ES-I3 (cell line): ENCODE measurements around the gene RPS6KC1.
"Not testable (repeated sequence)": the region's sequence is repeated elsewhere in the genome, so short reads cannot be mapped to it uniquely, and the experiment has no call there.

Source experiments
- H3K36me3 ChIP-seq: 2 replicates; pipeline ENCODE4 v1.6.1; 2013; ENCODE audit warnings: mild to moderate bottlenecking, low read length, control low read depth, moderate library complexity; ENCODE audit not compliant: insufficient read depth
- H3K4me1 ChIP-seq: 2 replicates; pipeline ENCODE4 v1.6.1; 2013; ENCODE audit warnings: mild to moderate bottlenecking, control low read depth, low read length; ENCODE audit not compliant: insufficient read depth
- H3K9ac ChIP-seq: 2 replicates; pipeline ENCODE4 v1.6.1; 2013; ENCODE audit warnings: low read depth, mild to moderate bottlenecking, low read length, moderate library complexity
- H3K9me3 ChIP-seq: 2 replicates; pipeline ENCODE4 v1.6.1; 2013; ENCODE audit warnings: mild to moderate bottlenecking, low read length, moderate library complexity; ENCODE audit not compliant: control insufficient read depth, insufficient read depth

The RPS6KC1 gene

GRCh38 chr1:213051127-213051880, at the start of gene RPS6KC1:
Gene RPS6KC1 (plus strand): TSS chr1:213051241. CDS start chr1:213051405, 164 bp downstream.
- Histone ChIP-seq H3K4me1 (peaks cover 18% of the 10 kb centered on the region), H3K9me3 (no peaks in the 10 kb centered on the region), H3K9ac (peak within 1 kb of the TSS; percentile 96), H3K36me3 (no peaks in the 10 kb centered on the region)

- Histone ChIP-seq H3K4me1 (no peaks in the 10 kb centered on the region), H3K36me3 (peaks cover 14% of the 10 kb centered on the region; the same call in 1 of the 2 replicates), H3K9ac (no peak overlapping the region), H3K9me3 (no peaks in the 10 kb centered on the region)
Observed at GRCh38 chr1:213003256-213003655, 47.8 kb upstream of the RPS6KC1 start.

GRCh38 chr1:213008564-213008963, 42.5 kb upstream of the RPS6KC1 start:
- Histone ChIP-seq H3K9me3 (no peaks in the 10 kb centered on the region), H3K36me3 (peaks cover 16% of the 10 kb centered on the region), H3K4me1 (no peaks in the 10 kb centered on the region), H3K9ac (no peak overlapping the region)

GRCh38 chr1:213014642-213015041, 36.4 kb upstream of the RPS6KC1 start:
- H3K9ac ChIP-seq = peak overlapping the region; percentile 96
- no peaks in the 10 kb centered on the region for H3K4me1 ChIP-seq
- peaks cover 2% of the 10 kb centered on the region; the same call in 1 of the 2 replicates for H3K36me3 ChIP-seq
- H3K9me3 ChIP-seq = no peaks in the 10 kb centered on the region

GRCh38 chr1:213015099-213016050, 35.7 kb upstream of the RPS6KC1 start, which contains the start of gene ANGEL2:
Gene ANGEL2 (minus strand): TSS chr1:213015867. CDS start chr1:213015671, 196 bp downstream.
- Histone ChIP-seq H3K9me3 (no peaks in the 10 kb centered on the region), H3K4me1 (no peaks in the 10 kb centered on the region), H3K36me3 (peaks cover 2% of the 10 kb centered on the region; the same call in 1 of the 2 replicates), H3K9ac (peak within 1 kb of the TSS; percentile 96)

GRCh38 chr1:213017447-213018273, 33.4 kb upstream of the RPS6KC1 start:
- H3K9ac ChIP-seq = no peak overlapping the region
- H3K4me1 ChIP-seq = no peaks in the 10 kb centered on the region
- H3K9me3 ChIP-seq = no peaks in the 10 kb centered on the region
- H3K36me3 ChIP-seq = no peaks in the 10 kb centered on the region; the same call in 1 of the 2 replicates

GRCh38 chr1:213019450-213019849, 31.6 kb upstream of the RPS6KC1 start:
- no peaks in the 10 kb centered on the region for H3K4me1 ChIP-seq
- H3K36me3 ChIP-seq = no peaks in the 10 kb centered on the region
- H3K9me3 ChIP-seq = no peaks in the 10 kb centered on the region
- no peak overlapping the region for H3K9ac ChIP-seq

GRCh38 chr1:213020016-213020415, 31.0 kb upstream of the RPS6KC1 start:
- Histone ChIP-seq H3K36me3 (no peaks in the 10 kb centered on the region), H3K4me1 (no peaks in the 10 kb centered on the region), H3K9me3 (no peaks in the 10 kb centered on the region), H3K9ac (no peak overlapping the region)

- H3K9me3 ChIP-seq, H3K36me3 ChIP-seq, H3K4me1 ChIP-seq, H3K9ac ChIP-seq: not testable (repeated sequence)
Observed at GRCh38 chr1:213027024-213027423, 24.0 kb upstream of the RPS6KC1 start.

GRCh38 chr1:213032651-213033050, 18.4 kb upstream of the RPS6KC1 start:
- H3K4me1 ChIP-seq = no peaks in the 10 kb centered on the region
- H3K9ac ChIP-seq = no peak overlapping the region
- peaks cover 7% of the 10 kb centered on the region; the same call in 1 of the 2 replicates for H3K9me3 ChIP-seq
- H3K36me3 ChIP-seq = no peaks in the 10 kb centered on the region

GRCh38 chr1:213034713-213035112, 16.3 kb upstream of the RPS6KC1 start:
- Histone ChIP-seq H3K36me3 (no peaks in the 10 kb centered on the region), H3K9me3 (peaks cover 7% of the 10 kb centered on the region; the same call in 1 of the 2 replicates), H3K9ac (no peak overlapping the region), H3K4me1 (no peaks in the 10 kb centered on the region)

- Histone ChIP-seq H3K4me1 (no peaks in the 10 kb centered on the region), H3K9ac (no peak overlapping the region), H3K36me3 (no peaks in the 10 kb centered on the region), H3K9me3 (peaks cover 7% of the 10 kb centered on the region; the same call in 1 of the 2 replicates)
Observed at GRCh38 chr1:213035573-213035972, 15.5 kb upstream of the RPS6KC1 start.

- Histone ChIP-seq H3K4me1 (peaks cover 6% of the 10 kb centered on the region; the same call in 1 of the 2 replicates), H3K9me3 (no peaks in the 10 kb centered on the region), H3K9ac (no peak overlapping the region)
Observed at GRCh38 chr1:213041443-213041842, 9.6 kb upstream of the RPS6KC1 start.

More at GRCh38 chr1:213041443-213041842, 9.6 kb upstream of the RPS6KC1 start:
- H3K36me3 ChIP-seq = no peaks in the 10 kb centered on the region
